ENCODE results near the gene NKX2-4. TPM values are rescaled to one million over a fixed set of nuclear protein-coding genes. Genes with fewer than 3 reads are reported as not detected.

Gene NKX2-4
- total RNA-seq, 2 donors from 2014 or later: not detected

Other genes with a start within 250 kb of the NKX2-4 start
- gene XRN2, start 94.2 kb downstream of the NKX2-4 start, total RNA-seq: 10 to 100 TPM; 53.7 to 59.2 TPM
- not detected for gene NKX2-2, start 116.5 kb upstream of the NKX2-4 start, total RNA-seq

Data from T-helper 17 cell (primary cell).